ENCODE measurements around the gene CUBN. TPM values are rescaled to one million over a fixed set of nuclear protein-coding genes. Genes with fewer than 3 reads are reported as not detected.

CUBN gene
- total and polyA plus RNA-seq, 9 of the 15 experiments (the other 6 are each of a cell fraction or from before 2014, with no cell fraction given), result 0.04 to 0.33 (median 0.09) TPM

DNA sequence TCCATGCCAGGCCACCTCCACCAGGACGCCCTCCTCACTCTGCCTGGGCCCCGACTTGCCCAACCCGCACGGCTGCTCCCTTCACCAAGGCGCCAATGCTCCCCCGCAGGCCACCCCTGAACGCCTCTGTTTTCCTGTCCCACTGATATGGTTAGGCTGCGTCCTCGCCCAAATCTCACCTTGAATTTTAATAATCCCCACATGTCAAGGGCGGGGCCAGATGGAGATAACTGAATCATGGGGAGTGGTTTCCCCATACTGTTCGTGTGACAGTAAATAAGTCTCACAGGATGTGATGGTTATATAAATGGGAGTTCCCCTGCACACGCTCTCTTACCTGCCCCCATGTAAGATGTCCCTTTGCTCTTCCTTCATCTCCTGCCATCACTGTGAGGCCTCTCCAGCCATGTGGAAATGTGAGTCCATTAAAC lies 342.2 kb downstream of the CUBN start:
- H3K4me1 ChIP-seq (replicated peaks in 1 of 2; ENCODE audit: control insufficient read depth in 2 of 2, insufficient read depth in 2 of 2, low read length in 2 of 2), result no peaks in the 10 kb centered on the region; a peak in 1 of 5 replicates
- ChIA-PET CTCF (ENCODE audit: low intra/inter-chr PET ratio) (no interaction called here), POLR2A (no interaction called here)
- intact Hi-C loops (cut with micrococcal nuclease), result no loop called here
- H2AFZ ChIP-seq (ENCODE audit: low read depth, low read length), result no peak overlapping the region
- ATAC-seq, result no peak
- H3K9me3 ChIP-seq (replicated peaks; ENCODE audit: control insufficient read depth, insufficient read depth, low read depth, low read length), result no peaks in the 10 kb centered on the region
- no peak overlapping the region for H3K4me3 ChIP-seq
- BruUV-seq (replicated peaks), result no TSS peak
- H3K9ac ChIP-seq (ENCODE audit: insufficient read depth in 1 of 2, low read depth in 2 of 2, low read length in 2 of 2), result no peak overlapping the region
- DNase-seq (ENCODE audit: extremely low read depth in 1 of 4, low spot score in 3 of 4), result no peak
- no peaks in the 10 kb centered on the region for H4K20me1 ChIP-seq (replicated peaks; ENCODE audit: control insufficient read depth, insufficient read depth, low read length)
- no peak for FAIRE-seq
- no peaks in the 10 kb centered on the region for H3K27me3 ChIP-seq (ENCODE audit: control insufficient read depth in 2 of 2, insufficient read depth in 2 of 2, low read length in 2 of 2)
- 81% methylated on average over 12 of the region's 12 CpGs for WGBS (ENCODE audit: insufficient coverage, low coverage, missing lambda C conversion rate)
- H3K79me2 ChIP-seq (ENCODE audit: control insufficient read depth, insufficient read depth, low read length), result no peaks in the 10 kb centered on the region
- H3K9me1 ChIP-seq (ENCODE audit: control insufficient read depth, insufficient read depth, low read length), result no peaks in the 10 kb centered on the region
- in situ Hi-C loops (cut with MboI), result loop anchor here (25.0 kb wide), 1 partner anchor 1350 kb away; no protein-coding TSS in a partner anchor
- H3K27ac ChIP-seq (ENCODE audit: extremely low read depth, low read depth, low read length), result no peak overlapping the region
- no peaks in the 10 kb centered on the region for H3K36me3 ChIP-seq (ENCODE audit: control insufficient read depth, insufficient read depth, low read length)
- no peak overlapping the region for H3K4me2 ChIP-seq (ENCODE audit: insufficient read depth, low read length)
- TF ChIP-seq ZFP1 (CRISPR knock-in tag; IDR thresholded peaks at IDR 0.05), result no peak
- TF ChIP-seq, protein P1, sequence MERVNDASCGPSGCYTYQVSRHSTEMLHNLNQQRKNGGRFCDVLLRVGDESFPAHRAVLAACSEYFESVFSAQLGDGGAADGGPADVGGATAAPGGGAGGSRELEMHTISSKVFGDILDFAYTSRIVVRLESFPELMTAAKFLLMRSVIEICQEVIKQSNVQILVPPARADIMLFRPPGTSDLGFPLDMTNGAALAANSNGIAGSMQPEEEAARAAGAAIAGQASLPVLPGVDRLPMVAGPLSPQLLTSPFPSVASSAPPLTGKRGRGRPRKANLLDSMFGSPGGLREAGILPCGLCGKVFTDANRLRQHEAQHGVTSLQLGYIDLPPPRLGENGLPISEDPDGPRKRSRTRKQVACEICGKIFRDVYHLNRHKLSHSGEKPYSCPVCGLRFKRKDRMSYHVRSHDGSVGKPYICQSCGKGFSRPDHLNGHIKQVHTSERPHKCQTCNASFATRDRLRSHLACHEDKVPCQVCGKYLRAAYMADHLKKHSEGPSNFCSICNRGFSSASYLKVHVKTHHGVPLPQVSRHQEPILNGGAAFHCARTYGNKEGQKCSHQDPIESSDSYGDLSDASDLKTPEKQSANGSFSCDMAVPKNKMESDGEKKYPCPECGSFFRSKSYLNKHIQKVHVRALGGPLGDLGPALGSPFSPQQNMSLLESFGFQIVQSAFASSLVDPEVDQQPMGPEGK (CRISPR knock-in tag; IDR thresholded peaks at IDR 0.05; ENCODE audit: borderline replicate concordance), result no peak
- TF ChIP-seq, protein P2, sequence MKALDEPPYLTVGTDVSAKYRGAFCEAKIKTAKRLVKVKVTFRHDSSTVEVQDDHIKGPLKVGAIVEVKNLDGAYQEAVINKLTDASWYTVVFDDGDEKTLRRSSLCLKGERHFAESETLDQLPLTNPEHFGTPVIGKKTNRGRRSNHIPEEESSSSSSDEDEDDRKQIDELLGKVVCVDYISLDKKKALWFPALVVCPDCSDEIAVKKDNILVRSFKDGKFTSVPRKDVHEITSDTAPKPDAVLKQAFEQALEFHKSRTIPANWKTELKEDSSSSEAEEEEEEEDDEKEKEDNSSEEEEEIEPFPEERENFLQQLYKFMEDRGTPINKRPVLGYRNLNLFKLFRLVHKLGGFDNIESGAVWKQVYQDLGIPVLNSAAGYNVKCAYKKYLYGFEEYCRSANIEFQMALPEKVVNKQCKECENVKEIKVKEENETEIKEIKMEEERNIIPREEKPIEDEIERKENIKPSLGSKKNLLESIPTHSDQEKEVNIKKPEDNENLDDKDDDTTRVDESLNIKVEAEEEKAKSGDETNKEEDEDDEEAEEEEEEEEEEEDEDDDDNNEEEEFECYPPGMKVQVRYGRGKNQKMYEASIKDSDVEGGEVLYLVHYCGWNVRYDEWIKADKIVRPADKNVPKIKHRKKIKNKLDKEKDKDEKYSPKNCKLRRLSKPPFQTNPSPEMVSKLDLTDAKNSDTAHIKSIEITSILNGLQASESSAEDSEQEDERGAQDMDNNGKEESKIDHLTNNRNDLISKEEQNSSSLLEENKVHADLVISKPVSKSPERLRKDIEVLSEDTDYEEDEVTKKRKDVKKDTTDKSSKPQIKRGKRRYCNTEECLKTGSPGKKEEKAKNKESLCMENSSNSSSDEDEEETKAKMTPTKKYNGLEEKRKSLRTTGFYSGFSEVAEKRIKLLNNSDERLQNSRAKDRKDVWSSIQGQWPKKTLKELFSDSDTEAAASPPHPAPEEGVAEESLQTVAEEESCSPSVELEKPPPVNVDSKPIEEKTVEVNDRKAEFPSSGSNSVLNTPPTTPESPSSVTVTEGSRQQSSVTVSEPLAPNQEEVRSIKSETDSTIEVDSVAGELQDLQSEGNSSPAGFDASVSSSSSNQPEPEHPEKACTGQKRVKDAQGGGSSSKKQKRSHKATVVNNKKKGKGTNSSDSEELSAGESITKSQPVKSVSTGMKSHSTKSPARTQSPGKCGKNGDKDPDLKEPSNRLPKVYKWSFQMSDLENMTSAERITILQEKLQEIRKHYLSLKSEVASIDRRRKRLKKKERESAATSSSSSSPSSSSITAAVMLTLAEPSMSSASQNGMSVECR (CRISPR knock-in tag; IDR thresholded peaks at IDR 0.05), result no peak
- TF ChIP-seq, protein P3, sequence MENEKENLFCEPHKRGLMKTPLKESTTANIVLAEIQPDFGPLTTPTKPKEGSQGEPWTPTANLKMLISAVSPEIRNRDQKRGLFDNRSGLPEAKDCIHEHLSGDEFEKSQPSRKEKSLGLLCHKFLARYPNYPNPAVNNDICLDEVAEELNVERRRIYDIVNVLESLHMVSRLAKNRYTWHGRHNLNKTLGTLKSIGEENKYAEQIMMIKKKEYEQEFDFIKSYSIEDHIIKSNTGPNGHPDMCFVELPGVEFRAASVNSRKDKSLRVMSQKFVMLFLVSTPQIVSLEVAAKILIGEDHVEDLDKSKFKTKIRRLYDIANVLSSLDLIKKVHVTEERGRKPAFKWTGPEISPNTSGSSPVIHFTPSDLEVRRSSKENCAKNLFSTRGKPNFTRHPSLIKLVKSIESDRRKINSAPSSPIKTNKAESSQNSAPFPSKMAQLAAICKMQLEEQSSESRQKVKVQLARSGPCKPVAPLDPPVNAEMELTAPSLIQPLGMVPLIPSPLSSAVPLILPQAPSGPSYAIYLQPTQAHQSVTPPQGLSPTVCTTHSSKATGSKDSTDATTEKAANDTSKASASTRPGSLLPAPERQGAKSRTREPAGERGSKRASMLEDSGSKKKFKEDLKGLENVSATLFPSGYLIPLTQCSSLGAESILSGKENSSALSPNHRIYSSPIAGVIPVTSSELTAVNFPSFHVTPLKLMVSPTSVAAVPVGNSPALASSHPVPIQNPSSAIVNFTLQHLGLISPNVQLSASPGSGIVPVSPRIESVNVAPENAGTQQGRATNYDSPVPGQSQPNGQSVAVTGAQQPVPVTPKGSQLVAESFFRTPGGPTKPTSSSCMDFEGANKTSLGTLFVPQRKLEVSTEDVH (IDR thresholded peaks at IDR 0.05; ENCODE audit: low read depth, partially characterized antibody), result no peak
- TF ChIP-seq RB1 (IDR thresholded peaks at IDR 0.05; ENCODE audit: low read depth), result no peak
- TF ChIP-seq CAMTA2 (CRISPR knock-in tag; conservative IDR thresholded peaks at IDR 0.05), result no peak
- no peak for TF ChIP-seq HNRNPH1 (optimal IDR thresholded peaks at IDR 0.05; ENCODE audit: low read depth, low read length)
- TF ChIP-seq, protein P4, sequence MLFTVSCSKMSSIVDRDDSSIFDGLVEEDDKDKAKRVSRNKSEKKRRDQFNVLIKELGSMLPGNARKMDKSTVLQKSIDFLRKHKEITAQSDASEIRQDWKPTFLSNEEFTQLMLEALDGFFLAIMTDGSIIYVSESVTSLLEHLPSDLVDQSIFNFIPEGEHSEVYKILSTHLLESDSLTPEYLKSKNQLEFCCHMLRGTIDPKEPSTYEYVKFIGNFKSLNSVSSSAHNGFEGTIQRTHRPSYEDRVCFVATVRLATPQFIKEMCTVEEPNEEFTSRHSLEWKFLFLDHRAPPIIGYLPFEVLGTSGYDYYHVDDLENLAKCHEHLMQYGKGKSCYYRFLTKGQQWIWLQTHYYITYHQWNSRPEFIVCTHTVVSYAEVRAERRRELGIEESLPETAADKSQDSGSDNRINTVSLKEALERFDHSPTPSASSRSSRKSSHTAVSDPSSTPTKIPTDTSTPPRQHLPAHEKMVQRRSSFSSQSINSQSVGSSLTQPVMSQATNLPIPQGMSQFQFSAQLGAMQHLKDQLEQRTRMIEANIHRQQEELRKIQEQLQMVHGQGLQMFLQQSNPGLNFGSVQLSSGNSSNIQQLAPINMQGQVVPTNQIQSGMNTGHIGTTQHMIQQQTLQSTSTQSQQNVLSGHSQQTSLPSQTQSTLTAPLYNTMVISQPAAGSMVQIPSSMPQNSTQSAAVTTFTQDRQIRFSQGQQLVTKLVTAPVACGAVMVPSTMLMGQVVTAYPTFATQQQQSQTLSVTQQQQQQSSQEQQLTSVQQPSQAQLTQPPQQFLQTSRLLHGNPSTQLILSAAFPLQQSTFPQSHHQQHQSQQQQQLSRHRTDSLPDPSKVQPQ (CRISPR knock-in tag; IDR thresholded peaks at IDR 0.05; ENCODE audit: borderline replicate concordance), result no peak
- no peak for TF ChIP-seq TARDBP (IDR thresholded peaks at IDR 0.05)
- no peak for TF ChIP-seq SNIP1 (IDR thresholded peaks at IDR 0.05; ENCODE audit: low read depth)

Data from K562 (cell line).